ENCODE results near the gene ADH1C.

GRCh38 chr4:99359480-99360204, 7.1 kb upstream of the ADH1C start:
- no peak for TF ChIP-seq POLR2A (IDR thresholded peaks at IDR 0.05)
- TF ChIP-seq, protein P1, sequence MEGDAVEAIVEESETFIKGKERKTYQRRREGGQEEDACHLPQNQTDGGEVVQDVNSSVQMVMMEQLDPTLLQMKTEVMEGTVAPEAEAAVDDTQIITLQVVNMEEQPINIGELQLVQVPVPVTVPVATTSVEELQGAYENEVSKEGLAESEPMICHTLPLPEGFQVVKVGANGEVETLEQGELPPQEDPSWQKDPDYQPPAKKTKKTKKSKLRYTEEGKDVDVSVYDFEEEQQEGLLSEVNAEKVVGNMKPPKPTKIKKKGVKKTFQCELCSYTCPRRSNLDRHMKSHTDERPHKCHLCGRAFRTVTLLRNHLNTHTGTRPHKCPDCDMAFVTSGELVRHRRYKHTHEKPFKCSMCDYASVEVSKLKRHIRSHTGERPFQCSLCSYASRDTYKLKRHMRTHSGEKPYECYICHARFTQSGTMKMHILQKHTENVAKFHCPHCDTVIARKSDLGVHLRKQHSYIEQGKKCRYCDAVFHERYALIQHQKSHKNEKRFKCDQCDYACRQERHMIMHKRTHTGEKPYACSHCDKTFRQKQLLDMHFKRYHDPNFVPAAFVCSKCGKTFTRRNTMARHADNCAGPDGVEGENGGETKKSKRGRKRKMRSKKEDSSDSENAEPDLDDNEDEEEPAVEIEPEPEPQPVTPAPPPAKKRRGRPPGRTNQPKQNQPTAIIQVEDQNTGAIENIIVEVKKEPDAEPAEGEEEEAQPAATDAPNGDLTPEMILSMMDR (IDR thresholded peaks at IDR 0.05), result no peak
